Measurements from ENCODE around the gene DDX10. TPM values are rescaled to one million over a fixed set of nuclear protein-coding genes. Genes with fewer than 3 reads are reported as not detected.
A peak's percentile ranks its signal among the peaks of the same experiment; 100 is the strongest.

Gene DDX10
- total and polyA plus RNA-seq, 10 donors: 17.5 to 39.3 (median 23.0) TPM

GRCh38 chr11:108854346-108854745 lies 189.5 kb downstream of the DDX10 start:
- H3K4me3 ChIP-seq: peak overlapping the region in 5 of 8 donors; percentile 9 to 51 (median 23)
- no peaks in the 10 kb centered on the region for H3K9me3 ChIP-seq
- TF ChIP-seq POLR2A (IDR thresholded peaks at IDR 0.05) (no peak), CTCF (IDR thresholded peaks at IDR 0.05 in 8 of 11, conservative IDR thresholded peaks at IDR 0.05 in 3 of 11) (no peak), POLR2AphosphoS5 (IDR thresholded peaks at IDR 0.05) (no peak)
- H3K27ac ChIP-seq: peak overlapping the region in 7 of 8 donors; percentile 50 to 77 (median 71)
- no peaks in the 10 kb centered on the region for H3K27me3 ChIP-seq (replicated peaks in 1 of 7)
- intact Hi-C loops (cut with DNase I; ENCODE audit: low total_unique reads): no loop called here
- peaks cover 0 to 4% (median 0%) of the 10 kb centered on the region in 6 donors for H3K36me3 ChIP-seq
- DNase-seq: no peak
- WGBS, 5 donors: 13 to 46% (median 22%) methylated on average over 2 of the region's 2 CpGs
- H3K4me1 ChIP-seq: peaks cover 5 to 30% (median 19%) of the 10 kb centered on the region in 6 donors

GRCh38 chr11:108857382-108857781 lies 192.5 kb downstream of the DDX10 start:
- intact Hi-C loops (cut with DNase I; ENCODE audit: low total_unique reads): no loop called here
- TF ChIP-seq CTCF (IDR thresholded peaks at IDR 0.05 in 8 of 11, conservative IDR thresholded peaks at IDR 0.05 in 3 of 11) (no peak), POLR2AphosphoS5 (IDR thresholded peaks at IDR 0.05) (no peak), POLR2A (IDR thresholded peaks at IDR 0.05) (no peak)
- Histone ChIP-seq H3K27me3 (replicated peaks in 1 of 7) (no peaks in the 10 kb centered on the region), H3K4me1 (peaks cover 5 to 30% (median 19%) of the 10 kb centered on the region in 6 donors), H3K36me3 (peaks cover 0 to 1% (median 0%) of the 10 kb centered on the region in 6 donors), H3K4me3 (no peak overlapping the region), H3K27ac (peak overlapping the region in 1 of 8 donors; percentile 14), H3K9me3 (no peaks in the 10 kb centered on the region)
- DNase-seq: no peak
- 79 to 88% (median 84%) methylated on average over 5 of the region's 5 CpGs for WGBS, 5 donors

GRCh38 chr11:108858622-108859021 lies 193.8 kb downstream of the DDX10 start:
- no peak for DNase-seq
- TF ChIP-seq POLR2A (IDR thresholded peaks at IDR 0.05): no peak
- TF ChIP-seq CTCF (IDR thresholded peaks at IDR 0.05 in 8 of 11, conservative IDR thresholded peaks at IDR 0.05 in 3 of 11): no peak
- TF ChIP-seq POLR2AphosphoS5 (IDR thresholded peaks at IDR 0.05): no peak
- Histone ChIP-seq H3K4me1 (peaks cover 2 to 20% (median 13%) of the 10 kb centered on the region in 6 donors), H3K36me3 (no peaks in the 10 kb centered on the region), H3K9me3 (no peaks in the 10 kb centered on the region), H3K4me3 (no peak overlapping the region), H3K27ac (no peak overlapping the region), H3K27me3 (replicated peaks in 1 of 7) (no peaks in the 10 kb centered on the region)
- intact Hi-C loops (cut with DNase I; ENCODE audit: low total_unique reads): no loop called here
- 94 to 98% (median 96%) methylated on average over 3 of the region's 3 CpGs for WGBS, 5 donors

GRCh38 chr11:108859510-108859909 lies 194.6 kb downstream of the DDX10 start:
- no peak overlapping the region for H3K4me3 ChIP-seq
- TF ChIP-seq CTCF (IDR thresholded peaks at IDR 0.05 in 8 of 11, conservative IDR thresholded peaks at IDR 0.05 in 3 of 11) (no peak), POLR2AphosphoS5 (IDR thresholded peaks at IDR 0.05) (no peak), POLR2A (IDR thresholded peaks at IDR 0.05) (no peak)
- H3K27me3 ChIP-seq (replicated peaks in 1 of 7): no peaks in the 10 kb centered on the region
- no peaks in the 10 kb centered on the region for H3K9me3 ChIP-seq
- WGBS, 5 donors: 82 to 97% (median 94%) methylated on average over 1 of the region's 1 CpG
- intact Hi-C loops (cut with DNase I; ENCODE audit: low total_unique reads): no loop called here
- no peak for DNase-seq
- no peaks in the 10 kb centered on the region for H3K36me3 ChIP-seq
- H3K27ac ChIP-seq: no peak overlapping the region
- H3K4me1 ChIP-seq: peaks cover 0 to 11% (median 8%) of the 10 kb centered on the region in 6 donors

Measured in spleen (tissue), 11 donors.